ENCODE data around the gene IGFN1.

DNA sequence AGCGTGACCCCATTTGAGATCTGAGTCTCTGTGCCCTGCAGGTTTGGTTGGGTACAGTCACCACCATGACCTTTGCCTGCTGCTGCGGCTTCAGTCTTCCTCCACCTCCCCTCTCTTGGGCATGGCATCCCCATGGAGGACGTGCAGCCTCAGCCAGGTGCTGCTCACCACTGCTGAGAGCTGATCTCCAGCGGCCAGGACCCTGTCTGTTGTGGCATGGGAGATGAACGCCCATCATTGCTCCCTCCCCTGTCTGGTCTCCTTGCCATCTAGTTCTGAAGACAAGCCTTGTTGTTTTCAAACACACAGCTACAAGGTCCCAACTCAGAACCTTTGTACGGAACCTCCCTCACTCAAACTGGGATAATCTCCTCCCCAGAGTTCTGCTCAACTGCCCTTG lies 73.4 kb downstream of the IGFN1 start:
- TF ChIP-seq, protein P1, sequence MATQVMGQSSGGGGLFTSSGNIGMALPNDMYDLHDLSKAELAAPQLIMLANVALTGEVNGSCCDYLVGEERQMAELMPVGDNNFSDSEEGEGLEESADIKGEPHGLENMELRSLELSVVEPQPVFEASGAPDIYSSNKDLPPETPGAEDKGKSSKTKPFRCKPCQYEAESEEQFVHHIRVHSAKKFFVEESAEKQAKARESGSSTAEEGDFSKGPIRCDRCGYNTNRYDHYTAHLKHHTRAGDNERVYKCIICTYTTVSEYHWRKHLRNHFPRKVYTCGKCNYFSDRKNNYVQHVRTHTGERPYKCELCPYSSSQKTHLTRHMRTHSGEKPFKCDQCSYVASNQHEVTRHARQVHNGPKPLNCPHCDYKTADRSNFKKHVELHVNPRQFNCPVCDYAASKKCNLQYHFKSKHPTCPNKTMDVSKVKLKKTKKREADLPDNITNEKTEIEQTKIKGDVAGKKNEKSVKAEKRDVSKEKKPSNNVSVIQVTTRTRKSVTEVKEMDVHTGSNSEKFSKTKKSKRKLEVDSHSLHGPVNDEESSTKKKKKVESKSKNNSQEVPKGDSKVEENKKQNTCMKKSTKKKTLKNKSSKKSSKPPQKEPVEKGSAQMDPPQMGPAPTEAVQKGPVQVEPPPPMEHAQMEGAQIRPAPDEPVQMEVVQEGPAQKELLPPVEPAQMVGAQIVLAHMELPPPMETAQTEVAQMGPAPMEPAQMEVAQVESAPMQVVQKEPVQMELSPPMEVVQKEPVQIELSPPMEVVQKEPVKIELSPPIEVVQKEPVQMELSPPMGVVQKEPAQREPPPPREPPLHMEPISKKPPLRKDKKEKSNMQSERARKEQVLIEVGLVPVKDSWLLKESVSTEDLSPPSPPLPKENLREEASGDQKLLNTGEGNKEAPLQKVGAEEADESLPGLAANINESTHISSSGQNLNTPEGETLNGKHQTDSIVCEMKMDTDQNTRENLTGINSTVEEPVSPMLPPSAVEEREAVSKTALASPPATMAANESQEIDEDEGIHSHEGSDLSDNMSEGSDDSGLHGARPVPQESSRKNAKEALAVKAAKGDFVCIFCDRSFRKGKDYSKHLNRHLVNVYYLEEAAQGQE (IDR thresholded peaks at IDR 0.05): no peak
- TF ChIP-seq, protein P2, sequence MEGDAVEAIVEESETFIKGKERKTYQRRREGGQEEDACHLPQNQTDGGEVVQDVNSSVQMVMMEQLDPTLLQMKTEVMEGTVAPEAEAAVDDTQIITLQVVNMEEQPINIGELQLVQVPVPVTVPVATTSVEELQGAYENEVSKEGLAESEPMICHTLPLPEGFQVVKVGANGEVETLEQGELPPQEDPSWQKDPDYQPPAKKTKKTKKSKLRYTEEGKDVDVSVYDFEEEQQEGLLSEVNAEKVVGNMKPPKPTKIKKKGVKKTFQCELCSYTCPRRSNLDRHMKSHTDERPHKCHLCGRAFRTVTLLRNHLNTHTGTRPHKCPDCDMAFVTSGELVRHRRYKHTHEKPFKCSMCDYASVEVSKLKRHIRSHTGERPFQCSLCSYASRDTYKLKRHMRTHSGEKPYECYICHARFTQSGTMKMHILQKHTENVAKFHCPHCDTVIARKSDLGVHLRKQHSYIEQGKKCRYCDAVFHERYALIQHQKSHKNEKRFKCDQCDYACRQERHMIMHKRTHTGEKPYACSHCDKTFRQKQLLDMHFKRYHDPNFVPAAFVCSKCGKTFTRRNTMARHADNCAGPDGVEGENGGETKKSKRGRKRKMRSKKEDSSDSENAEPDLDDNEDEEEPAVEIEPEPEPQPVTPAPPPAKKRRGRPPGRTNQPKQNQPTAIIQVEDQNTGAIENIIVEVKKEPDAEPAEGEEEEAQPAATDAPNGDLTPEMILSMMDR (IDR thresholded peaks at IDR 0.05; ENCODE audit: low read depth, low read length, missing input control): no peak
- TF ChIP-seq TAF1 (conservative IDR thresholded peaks at IDR 0.05): no peak
